Endothelial cell of hepatic sinusoid (primary cell): Measurements from ENCODE around the gene ZNF837.

Experiments used
- in situ Hi-C: cut with HindIII; loops from 2 replicates; pipeline ENCODE4 v1.10.0; 2017; ENCODE audit warnings: low sequenced_read_pairs

Gene ZNF837

GRCh38 chr19:58372311-58373133 is 8.3 kb downstream of the ZNF837 start:
- in situ Hi-C loops, result no loop called here

- in situ Hi-C loops, result no loop called here
Measured at GRCh38 chr19:58368561-58369360, 12.1 kb downstream of the ZNF837 start.

- in situ Hi-C loops, result no loop called here
Measured at GRCh38 chr19:58367698-58368454, 13.0 kb downstream of the ZNF837 start.

- in situ Hi-C loops, result no loop called here
Measured at GRCh38 chr19:58366585-58367430, 14.0 kb downstream of the ZNF837 start.

- in situ Hi-C loops, result no loop called here
Measured at GRCh38 chr19:58364146-58364545, 16.7 kb downstream of the ZNF837 start.

- in situ Hi-C loops, result no loop called here
Measured at GRCh38 chr19:58362272-58362994, 18.4 kb downstream of the ZNF837 start, which contains the start of gene ZNF497. ZNF497 (minus strand) TSS chr19:58362751; CDS start chr19:58357635, 5,116 bp downstream.

- in situ Hi-C loops, result no loop called here
Measured at GRCh38 chr19:58361900-58362271, 18.9 kb downstream of the ZNF837 start.

- in situ Hi-C loops, result no loop called here
Measured at GRCh38 chr19:58357481-58358145, 23.2 kb downstream of the ZNF837 start.

GRCh38 chr19:58356766-58357480 is 23.9 kb downstream of the ZNF837 start:
- in situ Hi-C loops, result no loop called here

GRCh38 chr19:58355908-58356765 is 24.7 kb downstream of the ZNF837 start:
- in situ Hi-C loops, result no loop called here

- in situ Hi-C loops, result no loop called here
Measured at GRCh38 chr19:58355215-58355796, 25.5 kb downstream of the ZNF837 start.

- in situ Hi-C loops, result no loop called here
Measured at GRCh38 chr19:58354478-58355030, 26.3 kb downstream of the ZNF837 start.

- in situ Hi-C loops, result no loop called here
Measured at GRCh38 chr19:58353717-58354477, 26.9 kb downstream of the ZNF837 start.

GRCh38 chr19:58352760-58353671 is 27.8 kb downstream of the ZNF837 start, which contains the start of gene A1BG:
A1BG (minus strand) TSS chr19:58353492; CDS start chr19:58353437, 55 bp downstream.
- in situ Hi-C loops, result no loop called here
